NCI-H82 (cell line): ENCODE data around the gene ASCC3.
A peak's percentile ranks its signal among the peaks of the same experiment; 100 is the strongest.
"Not testable (repeated sequence)": the region's sequence is repeated elsewhere in the genome, so short reads cannot be mapped to it uniquely, and the experiment has no call there.

Experiments used
- DNase-seq: peaks from one replicate; lab custom pipeline; 2025; lab: John Stamatoyannopoulos, UW

Gene ASCC3

GRCh38 chr6:100658486-100658885, 222.6 kb downstream of the ASCC3 start:
- DNase-seq = no peak

- peak; percentile 57 for DNase-seq
Observed at GRCh38 chr6:100657678-100658330, 223.3 kb downstream of the ASCC3 start.

GRCh38 chr6:100641147-100641546, 240.0 kb downstream of the ASCC3 start:
- not testable (repeated sequence) for DNase-seq

GRCh38 chr6:100633096-100633777, 247.9 kb downstream of the ASCC3 start:
- no peak for DNase-seq

GRCh38 chr6:100630536-100630935, 250.6 kb downstream of the ASCC3 start:
- DNase-seq = no peak

GRCh38 chr6:100627911-100628758, 253.0 kb downstream of the ASCC3 start:
- no peak for DNase-seq

- no peak for DNase-seq
Observed at GRCh38 chr6:100626721-100627120, 254.4 kb downstream of the ASCC3 start.

- peak; percentile 31 for DNase-seq
Observed at GRCh38 chr6:100622907-100623692, 258.0 kb downstream of the ASCC3 start.

GRCh38 chr6:100620085-100620840, 260.9 kb downstream of the ASCC3 start:
- DNase-seq = no peak

GRCh38 chr6:100618351-100618671, 262.8 kb downstream of the ASCC3 start:
- DNase-seq = no peak

- DNase-seq = peak; percentile 87
Observed at GRCh38 chr6:100617633-100618350, 263.3 kb downstream of the ASCC3 start.

- no peak for DNase-seq
Observed at GRCh38 chr6:100614933-100615332, 266.2 kb downstream of the ASCC3 start.

GRCh38 chr6:100614386-100614785, 266.7 kb downstream of the ASCC3 start:
- peak; percentile 13 for DNase-seq

GRCh38 chr6:100613656-100614055, 267.5 kb downstream of the ASCC3 start:
- no peak for DNase-seq

GRCh38 chr6:100612094-100612493, 269.0 kb downstream of the ASCC3 start:
- no peak for DNase-seq

GRCh38 chr6:100599088-100599770, 281.9 kb downstream of the ASCC3 start:
- DNase-seq = no peak

GRCh38 chr6:100595456-100595855, 285.7 kb downstream of the ASCC3 start:
- DNase-seq = no peak

GRCh38 chr6:100593522-100593921, 287.6 kb downstream of the ASCC3 start:
- DNase-seq = no peak

- DNase-seq = peak; percentile 68
Observed at GRCh38 chr6:100592929-100593328, 288.2 kb downstream of the ASCC3 start.

- DNase-seq = no peak
Observed at GRCh38 chr6:100577425-100577824, 303.7 kb downstream of the ASCC3 start.
